ENCODE measurements around the gene PCP2. TPM values are rescaled to one million over a fixed set of nuclear protein-coding genes. Genes with fewer than 3 reads are reported as not detected.

Gene PCP2
- total and polyA plus RNA-seq, 2 donors (not counting 1 experiment from before 2014, with no cell fraction given): not detected

- H3K27me3 ChIP-seq (ENCODE audit: control insufficient read depth, insufficient read depth, low read length): no peaks in the 10 kb centered on the region
- H3K79me2 ChIP-seq (ENCODE audit: control insufficient read depth, insufficient read depth, low read length): no peaks in the 10 kb centered on the region
- H3K4me2 ChIP-seq (ENCODE audit: extremely low read depth, insufficient read depth, low read length): no peak overlapping the region
- H3K9ac ChIP-seq (ENCODE audit: insufficient read depth, low read length): no peak overlapping the region
- H3K4me1 ChIP-seq (ENCODE audit: control insufficient read depth, extremely low read depth, insufficient read depth, low read length): no peaks in the 10 kb centered on the region
- no peaks in the 10 kb centered on the region for H4K20me1 ChIP-seq (ENCODE audit: control insufficient read depth, extremely low read depth, insufficient read depth, low read length)
- H2AFZ ChIP-seq (ENCODE audit: low read length): no peak overlapping the region
- no peaks in the 10 kb centered on the region for H3K9me3 ChIP-seq (ENCODE audit: control insufficient read depth, insufficient read depth, low read depth, low read length)
- no peaks in the 10 kb centered on the region for H3K36me3 ChIP-seq (ENCODE audit: control insufficient read depth, insufficient read depth, low read length)
- DNase-seq (ENCODE audit: low read depth in 2 of 2): no peak
- TF ChIP-seq EZH2 (IDR thresholded peaks at IDR 0.05; ENCODE audit: low read length, missing control alignments) (no peak), CTCF (conservative IDR thresholded peaks at IDR 0.05 in 1 of 2, IDR thresholded peaks at IDR 0.05 in 1 of 2; ENCODE audit: low read depth in 1 of 2, low read length in 2 of 2) (no peak)
- no peak overlapping the region for H3K4me3 ChIP-seq (replicated peaks in 1 of 4; ENCODE audit: control extremely low read depth in 1 of 4, insufficient read depth in 1 of 4, low read depth in 3 of 4, low read length in 4 of 4)
- no peak overlapping the region for H3K27ac ChIP-seq (ENCODE audit: insufficient read depth, low read length)
Observed at GRCh38 chr19:7610491-7611240, 22.9 kb downstream of the PCP2 start.

- no peaks in the 10 kb centered on the region for H3K27me3 ChIP-seq (ENCODE audit: control insufficient read depth, insufficient read depth, low read length)
- H4K20me1 ChIP-seq (ENCODE audit: control insufficient read depth, extremely low read depth, insufficient read depth, low read length): no peaks in the 10 kb centered on the region
- H3K4me2 ChIP-seq (ENCODE audit: extremely low read depth, insufficient read depth, low read length): no peak overlapping the region
- no peaks in the 10 kb centered on the region for H3K36me3 ChIP-seq (ENCODE audit: control insufficient read depth, insufficient read depth, low read length)
- no peaks in the 10 kb centered on the region for H3K79me2 ChIP-seq (ENCODE audit: control insufficient read depth, insufficient read depth, low read length)
- no peak overlapping the region for H2AFZ ChIP-seq (ENCODE audit: low read length)
- no peak overlapping the region for H3K27ac ChIP-seq (ENCODE audit: insufficient read depth, low read length)
- TF ChIP-seq CTCF (conservative IDR thresholded peaks at IDR 0.05 in 1 of 2, IDR thresholded peaks at IDR 0.05 in 1 of 2; ENCODE audit: low read depth in 1 of 2, low read length in 2 of 2) (no peak), EZH2 (IDR thresholded peaks at IDR 0.05; ENCODE audit: low read length, missing control alignments) (no peak)
- no peaks in the 10 kb centered on the region for H3K4me1 ChIP-seq (ENCODE audit: control insufficient read depth, extremely low read depth, insufficient read depth, low read length)
- H3K9me3 ChIP-seq (ENCODE audit: control insufficient read depth, insufficient read depth, low read depth, low read length): no peaks in the 10 kb centered on the region
- no peak for DNase-seq (ENCODE audit: low read depth in 2 of 2)
- no peak overlapping the region for H3K4me3 ChIP-seq (replicated peaks in 1 of 4; ENCODE audit: control extremely low read depth in 1 of 4, insufficient read depth in 1 of 4, low read depth in 3 of 4, low read length in 4 of 4)
- no peak overlapping the region for H3K9ac ChIP-seq (ENCODE audit: insufficient read depth, low read length)
Observed at GRCh38 chr19:7607874-7608560, 25.5 kb downstream of the PCP2 start.

GRCh38 chr19:7607212-7607873 lies 26.2 kb downstream of the PCP2 start:
- H2AFZ ChIP-seq (ENCODE audit: low read length): no peak overlapping the region
- DNase-seq (ENCODE audit: low read depth in 2 of 2): no peak
- no peak overlapping the region for H3K27ac ChIP-seq (ENCODE audit: insufficient read depth, low read length)
- no peaks in the 10 kb centered on the region for H3K79me2 ChIP-seq (ENCODE audit: control insufficient read depth, insufficient read depth, low read length)
- H3K4me3 ChIP-seq (replicated peaks in 1 of 4; ENCODE audit: control extremely low read depth in 1 of 4, insufficient read depth in 1 of 4, low read depth in 3 of 4, low read length in 4 of 4): no peak overlapping the region
- H3K4me2 ChIP-seq (ENCODE audit: extremely low read depth, insufficient read depth, low read length): no peak overlapping the region
- no peaks in the 10 kb centered on the region for H3K36me3 ChIP-seq (ENCODE audit: control insufficient read depth, insufficient read depth, low read length)
- TF ChIP-seq CTCF (conservative IDR thresholded peaks at IDR 0.05 in 1 of 2, IDR thresholded peaks at IDR 0.05 in 1 of 2; ENCODE audit: low read depth in 1 of 2, low read length in 2 of 2): no peak
- no peak for TF ChIP-seq EZH2 (IDR thresholded peaks at IDR 0.05; ENCODE audit: low read length, missing control alignments)
- no peaks in the 10 kb centered on the region for H3K4me1 ChIP-seq (ENCODE audit: control insufficient read depth, extremely low read depth, insufficient read depth, low read length)
- H3K9me3 ChIP-seq (ENCODE audit: control insufficient read depth, insufficient read depth, low read depth, low read length): no peaks in the 10 kb centered on the region
- no peaks in the 10 kb centered on the region for H3K27me3 ChIP-seq (ENCODE audit: control insufficient read depth, insufficient read depth, low read length)
- no peaks in the 10 kb centered on the region for H4K20me1 ChIP-seq (ENCODE audit: control insufficient read depth, extremely low read depth, insufficient read depth, low read length)
- H3K9ac ChIP-seq (ENCODE audit: insufficient read depth, low read length): no peak overlapping the region

All from fibroblast of lung (primary cell).